Osteoblast (primary cell): ENCODE data around the gene CDYL. TPM values are rescaled to one million over a fixed set of nuclear protein-coding genes. Genes with fewer than 3 reads are reported as not detected.
A peak's percentile ranks its signal among the peaks of the same experiment; 100 is the strongest.

Experiments
- DNase-seq: peaks from one replicate; pipeline ENCODE4 v3.0.0; 2011; ENCODE audit warnings: low spot score, mixed read lengths; ENCODE audit not compliant: insufficient read length; ENCODE audit errors: missing footprints
- H2AFZ ChIP-seq: 2 replicates; pipeline ENCODE4 v1.6.0; 2011; ENCODE audit warnings: mild to moderate bottlenecking, low read length
- H3K27ac ChIP-seq: 2 replicates; pipeline ENCODE4 v1.5.1; 2011; ENCODE audit warnings: mild to moderate bottlenecking, low read depth, low read length, moderate library complexity
- H3K27me3 ChIP-seq: 2 replicates; pipeline ENCODE4 v1.6.0; 2012; ENCODE audit warnings: mild to moderate bottlenecking, control low read depth, inconsistent platforms, low read length, moderate library complexity; ENCODE audit not compliant: insufficient read depth
- H3K36me3 ChIP-seq: 2 replicates; pipeline ENCODE4 v1.5.1; 2011; ENCODE audit warnings: mild to moderate bottlenecking, low read length, control low read depth, moderate library complexity; ENCODE audit not compliant: insufficient read depth
- H3K4me1 ChIP-seq: 2 replicates; pipeline ENCODE4 v1.5.1; 2011; ENCODE audit warnings: mild to moderate bottlenecking, low read length, control low read depth, moderate library complexity; ENCODE audit not compliant: insufficient read depth
- H3K4me2 ChIP-seq: 2 replicates; pipeline ENCODE4 v1.6.0; 2011; ENCODE audit warnings: mild to moderate bottlenecking, low read length; ENCODE audit not compliant: insufficient read depth
- H3K4me3 ChIP-seq: fragments of 200-600 bp; sonication (generic); 3 replicates; pipeline ENCODE4 v1.5.1; 2012; ENCODE audit warnings: mild to moderate bottlenecking, low read length, inconsistent platforms; ENCODE audit not compliant: insufficient read depth
- H3K79me2 ChIP-seq: 2 replicates; pipeline ENCODE4 v1.6.0; 2012; ENCODE audit warnings: mild to moderate bottlenecking, low read length, control low read depth, inconsistent platforms; ENCODE audit not compliant: insufficient read depth
- H3K9me3 ChIP-seq: 2 replicates; pipeline ENCODE4 v1.5.1; 2011; ENCODE audit warnings: low read depth, low read length, control low read depth
- H4K20me1 ChIP-seq: 2 replicates; pipeline ENCODE4 v1.6.0; 2012; ENCODE audit warnings: mild to moderate bottlenecking, low read length, control low read depth; ENCODE audit not compliant: insufficient read depth
- total RNA-seq: library from RNA; depleted of rRNA; stranded (reverse); fragments of >200 nt; gene quantifications from 2 replicates; pipeline ENCODE4 v1.2.3, GENCODE V29; 2012
- TF ChIP-seq, protein P1 (sequence below): IDR thresholded peaks from 2 replicates; pipeline ENCODE4 v1.5.1; 2011; ENCODE audit warnings: mild to moderate bottlenecking, low read depth, low read length, moderate library complexity; ENCODE audit errors: extremely low read depth

CDYL gene
- total RNA-seq, 1 donor, result 106 TPM

DNA sequence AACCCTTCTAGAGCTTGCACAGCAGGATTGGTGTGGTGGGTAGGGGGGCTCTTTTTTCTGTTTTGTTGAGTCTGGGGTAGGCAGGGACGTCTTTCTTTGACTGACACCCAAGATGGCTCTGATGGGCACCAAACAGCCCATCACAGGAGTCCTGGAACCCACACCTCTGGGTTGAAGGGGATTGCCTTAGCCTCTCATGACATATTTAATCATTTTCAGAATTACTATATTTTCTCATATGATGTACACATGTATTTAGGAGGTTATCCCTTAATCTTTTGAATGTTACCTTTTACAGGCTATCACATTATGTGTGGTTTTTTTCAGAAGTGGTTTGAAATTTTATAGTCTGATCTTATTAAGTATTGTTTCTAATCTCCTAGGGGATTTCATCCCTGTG is 163.0 kb downstream of the CDYL start:
- no peaks in the 10 kb centered on the region for H3K9me3 ChIP-seq
- H3K79me2 ChIP-seq, result peaks cover 4% of the 10 kb centered on the region
- no peak overlapping the region for H3K27ac ChIP-seq
- H3K4me2 ChIP-seq, result no peak overlapping the region
- TF ChIP-seq, protein P1, sequence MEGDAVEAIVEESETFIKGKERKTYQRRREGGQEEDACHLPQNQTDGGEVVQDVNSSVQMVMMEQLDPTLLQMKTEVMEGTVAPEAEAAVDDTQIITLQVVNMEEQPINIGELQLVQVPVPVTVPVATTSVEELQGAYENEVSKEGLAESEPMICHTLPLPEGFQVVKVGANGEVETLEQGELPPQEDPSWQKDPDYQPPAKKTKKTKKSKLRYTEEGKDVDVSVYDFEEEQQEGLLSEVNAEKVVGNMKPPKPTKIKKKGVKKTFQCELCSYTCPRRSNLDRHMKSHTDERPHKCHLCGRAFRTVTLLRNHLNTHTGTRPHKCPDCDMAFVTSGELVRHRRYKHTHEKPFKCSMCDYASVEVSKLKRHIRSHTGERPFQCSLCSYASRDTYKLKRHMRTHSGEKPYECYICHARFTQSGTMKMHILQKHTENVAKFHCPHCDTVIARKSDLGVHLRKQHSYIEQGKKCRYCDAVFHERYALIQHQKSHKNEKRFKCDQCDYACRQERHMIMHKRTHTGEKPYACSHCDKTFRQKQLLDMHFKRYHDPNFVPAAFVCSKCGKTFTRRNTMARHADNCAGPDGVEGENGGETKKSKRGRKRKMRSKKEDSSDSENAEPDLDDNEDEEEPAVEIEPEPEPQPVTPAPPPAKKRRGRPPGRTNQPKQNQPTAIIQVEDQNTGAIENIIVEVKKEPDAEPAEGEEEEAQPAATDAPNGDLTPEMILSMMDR, result no peak
- no peaks in the 10 kb centered on the region for H3K36me3 ChIP-seq
- no peaks in the 10 kb centered on the region for H3K27me3 ChIP-seq
- H2AFZ ChIP-seq, result no peak overlapping the region
- no peak for DNase-seq
- no peak overlapping the region for H3K4me3 ChIP-seq
- H4K20me1 ChIP-seq, result peaks cover 6% of the 10 kb centered on the region
- peaks cover 22% of the 10 kb centered on the region for H3K4me1 ChIP-seq

DNA sequence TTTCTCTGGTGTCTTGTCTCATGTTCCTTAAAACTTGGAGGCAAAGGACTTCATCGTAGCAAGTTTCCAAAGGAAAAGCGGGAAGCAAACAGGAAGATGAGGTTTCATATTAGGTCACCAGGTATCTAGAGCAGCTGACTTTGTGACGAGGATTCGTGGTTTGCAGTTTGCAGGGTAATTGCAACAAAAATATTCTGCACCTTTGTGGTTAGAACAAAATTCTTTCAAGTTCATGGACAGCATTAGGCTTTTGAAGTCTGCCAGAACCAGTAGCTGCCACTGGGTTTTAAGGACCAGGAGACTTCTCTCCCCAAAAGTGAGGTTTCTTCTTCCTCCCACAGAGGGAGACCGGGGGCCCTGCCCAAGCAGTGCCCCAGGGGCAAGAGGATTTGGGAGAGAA is 164.2 kb downstream of the CDYL start:
- Histone ChIP-seq H2AFZ (no peak overlapping the region), H3K36me3 (peaks cover 3% of the 10 kb centered on the region), H4K20me1 (no peaks in the 10 kb centered on the region), H3K27ac (no peak overlapping the region), H3K4me2 (no peak overlapping the region), H3K9me3 (no peaks in the 10 kb centered on the region), H3K79me2 (no peaks in the 10 kb centered on the region), H3K4me3 (no peak overlapping the region), H3K4me1 (peaks cover 22% of the 10 kb centered on the region), H3K27me3 (no peaks in the 10 kb centered on the region)
- TF ChIP-seq, protein P1, result no peak
- DNase-seq, result no peak

DNA sequence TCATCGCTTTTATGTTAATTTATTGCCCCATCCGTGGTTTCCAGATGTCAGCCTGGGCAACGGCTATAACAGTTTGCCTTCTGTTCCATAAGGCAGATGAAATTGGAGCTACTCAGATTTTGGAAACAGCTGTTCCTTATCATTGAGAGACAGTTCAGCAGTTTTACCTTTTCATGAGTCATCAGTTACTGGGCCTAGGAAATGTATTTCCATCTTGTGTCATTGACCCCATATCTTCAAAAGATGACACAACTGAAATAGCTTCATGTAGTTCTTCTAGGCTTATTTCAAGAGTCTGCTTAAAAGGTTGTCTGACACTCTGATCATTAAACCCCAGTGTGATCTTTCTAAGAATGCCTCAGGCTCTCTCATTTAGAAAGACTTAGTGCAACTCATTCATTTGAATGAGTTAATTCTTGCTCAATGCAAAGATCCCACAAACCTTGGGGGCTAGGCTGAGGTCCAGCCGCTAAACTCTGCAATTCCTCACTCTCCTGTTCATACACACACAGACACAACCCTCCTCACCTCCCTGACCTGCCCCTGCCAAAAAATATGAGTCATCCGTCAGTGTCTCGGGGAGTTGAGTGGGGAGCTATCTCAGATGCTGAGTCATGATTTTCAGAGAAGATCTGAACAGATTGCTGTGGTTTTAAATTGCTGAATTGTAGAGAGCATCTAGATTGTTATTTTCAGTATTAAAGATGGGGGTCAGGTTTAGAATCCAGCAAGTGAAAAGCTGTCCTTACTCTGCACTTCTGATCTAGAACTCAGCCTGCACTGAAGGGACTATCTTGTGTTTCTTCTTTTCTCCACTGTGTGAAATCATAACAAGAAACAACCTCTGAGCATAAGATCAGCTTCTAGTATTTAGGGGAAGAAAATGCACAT is 165.8 kb downstream of the CDYL start:
- Histone ChIP-seq H2AFZ (peak overlapping the region; percentile 12), H3K36me3 (peaks cover 3% of the 10 kb centered on the region), H3K4me1 (peaks cover 22% of the 10 kb centered on the region), H3K79me2 (no peaks in the 10 kb centered on the region), H3K4me3 (peak overlapping the region; percentile 14), H3K4me2 (peak overlapping the region; percentile 43), H3K27ac (peak overlapping the region; percentile 50), H3K27me3 (no peaks in the 10 kb centered on the region), H4K20me1 (no peaks in the 10 kb centered on the region), H3K9me3 (no peaks in the 10 kb centered on the region)
- TF ChIP-seq, protein P1, result no peak
- peak; percentile 94 for DNase-seq

DNA sequence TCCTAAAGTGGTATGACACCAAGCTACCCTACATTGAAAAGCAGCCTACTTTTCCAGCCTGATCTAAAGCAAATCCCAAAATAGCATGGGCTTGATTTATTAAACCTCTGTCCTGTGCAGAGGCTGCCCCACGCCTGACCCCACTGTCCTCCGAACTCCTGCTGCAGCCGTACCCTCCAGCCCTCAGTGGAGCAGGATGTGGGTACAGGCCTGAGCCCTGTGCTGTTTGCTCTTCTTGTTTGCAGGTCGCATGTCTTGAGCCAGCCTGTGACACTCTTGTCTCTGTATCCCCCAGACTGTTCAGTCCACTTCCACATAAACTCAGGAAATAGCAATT is 166.4 kb downstream of the CDYL start:
- H3K4me2 ChIP-seq, result peak overlapping the region; percentile 43
- H3K9me3 ChIP-seq, result no peaks in the 10 kb centered on the region
- peak overlapping the region; percentile 12 for H2AFZ ChIP-seq
- TF ChIP-seq, protein P1, result no peak
- H3K27ac ChIP-seq, result peak overlapping the region; percentile 50
- no peaks in the 10 kb centered on the region for H3K27me3 ChIP-seq
- no peaks in the 10 kb centered on the region for H3K79me2 ChIP-seq
- peak; percentile 76 for DNase-seq
- peak overlapping the region; percentile 14 for H3K4me3 ChIP-seq
- no peaks in the 10 kb centered on the region for H4K20me1 ChIP-seq
- peaks cover 3% of the 10 kb centered on the region for H3K36me3 ChIP-seq
- peaks cover 22% of the 10 kb centered on the region for H3K4me1 ChIP-seq
